SK-N-SH (cell line): ENCODE measurements around the gene CCDC88C. TPM values are rescaled to one million over a fixed set of nuclear protein-coding genes. Genes with fewer than 3 reads are reported as not detected.
A peak's percentile ranks its signal among the peaks of the same experiment; 100 is the strongest.

ENCODE experiments used
- CTCF ChIA-PET: fragments of 300-600, 350-600 bp; formaldehyde crosslinking; extraction: SDS; loops from one replicate; lab custom pipeline; 2021; lab: Yijun Ruan, JAX
- POLR2A ChIA-PET: fragments of 350-600 bp; sonication (Branson Sonifier 250); formaldehyde crosslinking; extraction: SDS; loops from one replicate; lab custom pipeline; 2020; ENCODE audit warnings: antibody characterized with exemption, inconsistent platforms; lab: Yijun Ruan, JAX
- DNase-seq: peaks from one replicate; pipeline ENCODE4 v3.0.0; 2012
- H2AFZ ChIP-seq: fragments of 200-600 bp; sonication (generic); 2 replicates; pipeline ENCODE4 v1.8.1; 2016; ENCODE audit warnings: antibody characterized with exemption, mild to moderate bottlenecking, low read depth
- H3F3A ChIP-seq: fragments of 200-600 bp; sonication (generic); replicated peaks from 2 replicates; pipeline ENCODE3; 2016; ENCODE audit warnings: antibody characterized with exemption, mild to moderate bottlenecking; ENCODE audit not compliant: insufficient read depth
- H3K27ac ChIP-seq, 2 experiments: fragments of 200-500 bp in 1 of 2; fragments of 200-600 bp in 1 of 2; sonication (Bioruptor generic) in 1 of 2; sonication (generic), shearing (Covaris generic) in 1 of 2; 2 replicates each; pipeline versions ENCODE4 v1.5.1 to v1.6.1; 2014 to 2016; ENCODE audit warnings: low read depth in 2 of 2, inconsistent platforms in 1 of 2, low read length in 1 of 2, mild to moderate bottlenecking in 1 of 2, mixed read lengths in 1 of 2
- H3K27me3 ChIP-seq: fragments of 200-600 bp; sonication (generic), shearing (Covaris generic); 2 replicates; pipeline ENCODE4 v1.6.1; 2016; ENCODE audit warnings: mixed run types; ENCODE audit not compliant: insufficient read depth
- H3K36me3 ChIP-seq, 2 experiments: fragments of 200-500 bp in 1 of 2; fragments of 200-600 bp in 1 of 2; sonication (Bioruptor generic) in 1 of 2; sonication (generic) in 1 of 2; replicated peaks in 1 of 2; 2 replicates each; pipeline versions ENCODE3 to v1.5.1; 2014 to 2016; ENCODE audit warnings: low read length in 1 of 2, mild to moderate bottlenecking in 1 of 2; ENCODE audit not compliant: insufficient read depth in 2 of 2, control insufficient read depth in 1 of 2
- H3K4me1 ChIP-seq, 2 experiments: fragments of 200-500 bp in 1 of 2; fragments of 200-600 bp in 1 of 2; sonication (Bioruptor generic) in 1 of 2; sonication (generic), shearing (Covaris generic) in 1 of 2; 2 replicates each; pipeline versions ENCODE4 v1.5.1 to v1.6.1; 2014 to 2016; ENCODE audit warnings: low read depth in 1 of 2, low read length in 1 of 2, mixed run types in 1 of 2; ENCODE audit not compliant: insufficient read depth in 2 of 2, control insufficient read depth in 1 of 2
- H3K4me2 ChIP-seq: fragments of 200-600 bp; sonication (generic), shearing (Covaris generic); 2 replicates; pipeline ENCODE4 v1.6.1; 2017; ENCODE audit warnings: mixed run types
- H3K4me3 ChIP-seq, 2 experiments: fragments of 200-500 bp in 1 of 2; fragments of 200-600 bp in 1 of 2; sonication (Bioruptor generic) in 1 of 2; sonication (generic), shearing (Covaris generic) in 1 of 2; 2 replicates each; pipeline versions ENCODE4 v1.5.1 to v1.8.1; 2014 to 2016; ENCODE audit warnings: low read depth in 2 of 2, inconsistent platforms in 1 of 2, low read length in 1 of 2, mild to moderate bottlenecking in 1 of 2, mixed read lengths in 1 of 2, moderate library complexity in 1 of 2
- H3K79me2 ChIP-seq: fragments of 200-600 bp; sonication (generic); 2 replicates; pipeline ENCODE4 v1.8.1; 2017; ENCODE audit warnings: mild to moderate bottlenecking; ENCODE audit not compliant: insufficient read depth
- H3K9ac ChIP-seq: fragments of 200-600 bp; sonication (generic); 2 replicates; pipeline ENCODE4 v1.6.1; 2017; ENCODE audit warnings: mixed run types
- H3K9me2 ChIP-seq: fragments of 200-600 bp; sonication (generic); 2 replicates; pipeline ENCODE4 v1.6.1; 2017; ENCODE audit warnings: mixed run types
- H3K9me3 ChIP-seq: fragments of 200-600 bp; sonication (generic); 2 replicates; pipeline ENCODE4 v1.6.1; 2017; ENCODE audit warnings: mixed run types, mild to moderate bottlenecking, moderate library complexity
- H4K20me1 ChIP-seq: fragments of 200-600 bp; sonication (generic); 2 replicates; pipeline ENCODE4 v1.6.1; 2017; ENCODE audit warnings: mild to moderate bottlenecking, mixed run types; ENCODE audit not compliant: insufficient read depth
- EP300 ChIP-seq, 2 experiments: IDR thresholded peaks; 2 replicates each; pipeline versions ENCODE4 v1.4.0 to v1.6.1; 2012; ENCODE audit warnings: borderline replicate concordance in 1 of 2, low read depth in 1 of 2, low read length in 1 of 2
- FOXM1 ChIP-seq: IDR thresholded peaks from 2 replicates; pipeline ENCODE4 v1.4.0; 2012; ENCODE audit warnings: low read depth, mild to moderate bottlenecking
- GABPA ChIP-seq: IDR thresholded peaks from 2 replicates; pipeline ENCODE4 v1.4.0; 2012; ENCODE audit warnings: low read depth, mild to moderate bottlenecking
- MXI1 ChIP-seq: IDR thresholded peaks from 2 replicates; pipeline ENCODE4 v1.6.1; 2012; ENCODE audit warnings: mild to moderate bottlenecking, low read depth, low read length, improper control_type of control experiment
- YY1 ChIP-seq: IDR thresholded peaks from 2 replicates; pipeline ENCODE4 v1.4.0; 2012; ENCODE audit warnings: low read depth, mild to moderate bottlenecking
- WGBS: methylation state at CpG from one replicate; pipeline ENCODE4 v1.1.6; 2017; ENCODE audit warnings: low lambda C conversion rate; 5-methylcytosine and 5-hydroxymethylcytosine counted together
- polyA plus RNA-seq, 3 experiments: library from polyadenylated mRNA; depleted of rRNA; stranded (reverse); fragments of >200 nt; gene quantifications; 2 replicates each; pipeline ENCODE4 v1.2.3, GENCODE V29; 2012
- TF ChIP-seq, protein P1 (sequence below): IDR thresholded peaks from 2 replicates; pipeline ENCODE4 v1.4.0; 2012; ENCODE audit warnings: low read depth
- TF ChIP-seq, protein P2 (sequence below): IDR thresholded peaks from 2 replicates; pipeline ENCODE4 v1.6.1; 2012; ENCODE audit warnings: mild to moderate bottlenecking, low read depth, low read length, moderate library complexity
- TF ChIP-seq, protein P3 (sequence below): IDR thresholded peaks from 2 replicates; pipeline ENCODE4 v1.4.0; 2012; ENCODE audit warnings: low read depth, borderline replicate concordance
- TF ChIP-seq, protein P4 (sequence below): fragments of 150-350 bp; IDR thresholded peaks from 2 replicates; pipeline ENCODE4 v1.6.1; 2017; ENCODE audit warnings: antibody characterized with exemption, low read length, low read depth, borderline replicate concordance

The CCDC88C gene
- polyA plus RNA-seq, 1 of the 3 experiments (the other 2 are of a cell fraction): 0.39 TPM

DNA sequence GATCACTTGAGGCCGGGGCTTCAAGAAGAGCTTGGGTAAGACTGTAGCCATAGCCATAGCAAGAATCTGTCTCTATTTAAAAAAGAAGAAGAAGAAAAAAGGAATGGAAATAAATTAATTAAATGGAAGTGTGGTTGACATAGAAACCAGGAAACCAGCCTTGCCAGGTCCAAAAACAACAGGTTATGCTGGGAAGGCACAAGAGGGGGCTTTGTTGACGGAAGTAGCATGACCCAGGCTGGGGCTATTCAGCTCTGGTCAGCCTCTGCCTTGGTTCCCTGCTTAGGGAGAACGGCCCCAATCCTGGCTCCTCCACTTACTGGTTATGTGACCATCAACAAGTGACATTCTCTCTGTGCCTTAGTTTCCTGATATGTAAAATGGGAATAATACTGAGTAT is 158.7 kb downstream of the CCDC88C start:
- no peaks in the 10 kb centered on the region for H3F3A ChIP-seq
- H4K20me1 ChIP-seq: no peaks in the 10 kb centered on the region
- H3K9me3 ChIP-seq: no peaks in the 10 kb centered on the region
- CTCF ChIA-PET: interaction anchor here (1.0 to 1.9 kb wide), 4 partner anchors 8 to 87 kb away, joined by 3 to 5 read pairs (median 3); no protein-coding TSS in a partner anchor
- TF ChIP-seq, protein P1, sequence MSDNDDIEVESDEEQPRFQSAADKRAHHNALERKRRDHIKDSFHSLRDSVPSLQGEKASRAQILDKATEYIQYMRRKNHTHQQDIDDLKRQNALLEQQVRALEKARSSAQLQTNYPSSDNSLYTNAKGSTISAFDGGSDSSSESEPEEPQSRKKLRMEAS: no peak
- TF ChIP-seq, protein P2, sequence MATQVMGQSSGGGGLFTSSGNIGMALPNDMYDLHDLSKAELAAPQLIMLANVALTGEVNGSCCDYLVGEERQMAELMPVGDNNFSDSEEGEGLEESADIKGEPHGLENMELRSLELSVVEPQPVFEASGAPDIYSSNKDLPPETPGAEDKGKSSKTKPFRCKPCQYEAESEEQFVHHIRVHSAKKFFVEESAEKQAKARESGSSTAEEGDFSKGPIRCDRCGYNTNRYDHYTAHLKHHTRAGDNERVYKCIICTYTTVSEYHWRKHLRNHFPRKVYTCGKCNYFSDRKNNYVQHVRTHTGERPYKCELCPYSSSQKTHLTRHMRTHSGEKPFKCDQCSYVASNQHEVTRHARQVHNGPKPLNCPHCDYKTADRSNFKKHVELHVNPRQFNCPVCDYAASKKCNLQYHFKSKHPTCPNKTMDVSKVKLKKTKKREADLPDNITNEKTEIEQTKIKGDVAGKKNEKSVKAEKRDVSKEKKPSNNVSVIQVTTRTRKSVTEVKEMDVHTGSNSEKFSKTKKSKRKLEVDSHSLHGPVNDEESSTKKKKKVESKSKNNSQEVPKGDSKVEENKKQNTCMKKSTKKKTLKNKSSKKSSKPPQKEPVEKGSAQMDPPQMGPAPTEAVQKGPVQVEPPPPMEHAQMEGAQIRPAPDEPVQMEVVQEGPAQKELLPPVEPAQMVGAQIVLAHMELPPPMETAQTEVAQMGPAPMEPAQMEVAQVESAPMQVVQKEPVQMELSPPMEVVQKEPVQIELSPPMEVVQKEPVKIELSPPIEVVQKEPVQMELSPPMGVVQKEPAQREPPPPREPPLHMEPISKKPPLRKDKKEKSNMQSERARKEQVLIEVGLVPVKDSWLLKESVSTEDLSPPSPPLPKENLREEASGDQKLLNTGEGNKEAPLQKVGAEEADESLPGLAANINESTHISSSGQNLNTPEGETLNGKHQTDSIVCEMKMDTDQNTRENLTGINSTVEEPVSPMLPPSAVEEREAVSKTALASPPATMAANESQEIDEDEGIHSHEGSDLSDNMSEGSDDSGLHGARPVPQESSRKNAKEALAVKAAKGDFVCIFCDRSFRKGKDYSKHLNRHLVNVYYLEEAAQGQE: no peak
- TF ChIP-seq YY1 (no peak), GABPA (no peak), FOXM1 (no peak), MXI1 (no peak), EP300 (IDR thresholded peaks at IDR 0.05; ENCODE audit: borderline replicate concordance in 1 of 2, low read depth in 1 of 2, low read length in 1 of 2) (no peak)
- TF ChIP-seq, protein P3, sequence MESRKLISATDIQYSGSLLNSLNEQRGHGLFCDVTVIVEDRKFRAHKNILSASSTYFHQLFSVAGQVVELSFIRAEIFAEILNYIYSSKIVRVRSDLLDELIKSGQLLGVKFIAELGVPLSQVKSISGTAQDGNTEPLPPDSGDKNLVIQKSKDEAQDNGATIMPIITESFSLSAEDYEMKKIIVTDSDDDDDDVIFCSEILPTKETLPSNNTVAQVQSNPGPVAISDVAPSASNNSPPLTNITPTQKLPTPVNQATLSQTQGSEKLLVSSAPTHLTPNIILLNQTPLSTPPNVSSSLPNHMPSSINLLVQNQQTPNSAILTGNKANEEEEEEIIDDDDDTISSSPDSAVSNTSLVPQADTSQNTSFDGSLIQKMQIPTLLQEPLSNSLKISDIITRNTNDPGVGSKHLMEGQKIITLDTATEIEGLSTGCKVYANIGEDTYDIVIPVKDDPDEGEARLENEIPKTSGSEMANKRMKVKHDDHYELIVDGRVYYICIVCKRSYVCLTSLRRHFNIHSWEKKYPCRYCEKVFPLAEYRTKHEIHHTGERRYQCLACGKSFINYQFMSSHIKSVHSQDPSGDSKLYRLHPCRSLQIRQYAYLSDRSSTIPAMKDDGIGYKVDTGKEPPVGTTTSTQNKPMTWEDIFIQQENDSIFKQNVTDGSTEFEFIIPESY: no peak
- TF ChIP-seq, protein P4, sequence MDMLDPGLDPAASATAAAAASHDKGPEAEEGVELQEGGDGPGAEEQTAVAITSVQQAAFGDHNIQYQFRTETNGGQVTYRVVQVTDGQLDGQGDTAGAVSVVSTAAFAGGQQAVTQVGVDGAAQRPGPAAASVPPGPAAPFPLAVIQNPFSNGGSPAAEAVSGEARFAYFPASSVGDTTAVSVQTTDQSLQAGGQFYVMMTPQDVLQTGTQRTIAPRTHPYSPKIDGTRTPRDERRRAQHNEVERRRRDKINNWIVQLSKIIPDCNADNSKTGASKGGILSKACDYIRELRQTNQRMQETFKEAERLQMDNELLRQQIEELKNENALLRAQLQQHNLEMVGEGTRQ: no peak
- TF ChIP-seq, all 33 proteins: peak for 0
- Histone ChIP-seq H3K27me3 (no peaks in the 10 kb centered on the region), H3K27ac (peak overlapping the region in 1 of 2 experiments; percentile 97; a peak in 2 of 4 replicates), H3K9me2 (no peaks in the 10 kb centered on the region), H3K4me3 (no peak overlapping the region), H3K9ac (no peak overlapping the region), H3K79me2 (no peaks in the 10 kb centered on the region), H3K4me1 (peaks cover 0 to 46% of the 10 kb centered on the region in 2 experiments; a peak in 2 of 4 replicates), H2AFZ (no peak overlapping the region), H3K4me2 (no peak overlapping the region), H3K36me3 (no peaks in the 10 kb centered on the region)
- WGBS: 94% methylated on average over 3 of the region's 3 CpGs
- no peak for DNase-seq
- POLR2A ChIA-PET: no interaction called here
